GM12874 (cell line): ENCODE measurements around the gene NR4A1.
A peak's percentile ranks its signal among the peaks of the same experiment; 100 is the strongest.

Experiments
- TF ChIP-seq, protein P1 (sequence below): IDR thresholded peaks from 2 replicates; pipeline ENCODE4 v1.5.1; 2011; ENCODE audit warnings: low read depth, mild to moderate bottlenecking, control low read depth, low read length, moderate library complexity; ENCODE audit not compliant: insufficient read depth

The NR4A1 gene

DNA sequence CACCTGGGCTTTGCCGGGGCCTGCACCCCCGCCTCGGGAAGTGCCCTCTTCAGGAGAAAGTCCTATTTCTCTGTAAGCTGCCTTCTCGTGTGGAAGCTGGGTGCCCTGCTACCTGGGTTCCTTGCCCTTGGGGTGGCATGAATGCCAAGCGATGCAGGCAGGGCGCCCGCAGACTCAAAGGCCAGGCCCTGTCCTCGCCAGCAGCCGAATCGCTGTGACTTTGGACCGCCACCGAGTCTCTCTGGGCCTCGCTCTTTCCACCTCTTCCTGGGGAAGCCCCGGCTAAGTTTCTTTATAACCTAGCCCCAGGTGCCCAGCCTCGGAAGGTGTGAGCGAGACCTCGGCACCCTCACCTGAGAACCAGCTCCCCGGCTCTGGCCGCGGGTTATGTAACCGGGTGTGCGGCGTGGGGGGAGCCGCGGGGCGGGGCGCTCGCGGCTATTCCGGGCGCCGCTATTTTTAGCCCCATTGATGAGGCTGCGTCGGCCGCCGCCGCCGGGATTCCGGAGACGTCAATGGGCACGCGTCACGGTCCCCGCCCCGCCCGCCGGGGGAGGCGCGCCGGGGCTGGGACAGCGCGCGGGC lies 14.6 kb upstream of the NR4A1 start:
- TF ChIP-seq, protein P1, sequence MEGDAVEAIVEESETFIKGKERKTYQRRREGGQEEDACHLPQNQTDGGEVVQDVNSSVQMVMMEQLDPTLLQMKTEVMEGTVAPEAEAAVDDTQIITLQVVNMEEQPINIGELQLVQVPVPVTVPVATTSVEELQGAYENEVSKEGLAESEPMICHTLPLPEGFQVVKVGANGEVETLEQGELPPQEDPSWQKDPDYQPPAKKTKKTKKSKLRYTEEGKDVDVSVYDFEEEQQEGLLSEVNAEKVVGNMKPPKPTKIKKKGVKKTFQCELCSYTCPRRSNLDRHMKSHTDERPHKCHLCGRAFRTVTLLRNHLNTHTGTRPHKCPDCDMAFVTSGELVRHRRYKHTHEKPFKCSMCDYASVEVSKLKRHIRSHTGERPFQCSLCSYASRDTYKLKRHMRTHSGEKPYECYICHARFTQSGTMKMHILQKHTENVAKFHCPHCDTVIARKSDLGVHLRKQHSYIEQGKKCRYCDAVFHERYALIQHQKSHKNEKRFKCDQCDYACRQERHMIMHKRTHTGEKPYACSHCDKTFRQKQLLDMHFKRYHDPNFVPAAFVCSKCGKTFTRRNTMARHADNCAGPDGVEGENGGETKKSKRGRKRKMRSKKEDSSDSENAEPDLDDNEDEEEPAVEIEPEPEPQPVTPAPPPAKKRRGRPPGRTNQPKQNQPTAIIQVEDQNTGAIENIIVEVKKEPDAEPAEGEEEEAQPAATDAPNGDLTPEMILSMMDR: no peak

DNA sequence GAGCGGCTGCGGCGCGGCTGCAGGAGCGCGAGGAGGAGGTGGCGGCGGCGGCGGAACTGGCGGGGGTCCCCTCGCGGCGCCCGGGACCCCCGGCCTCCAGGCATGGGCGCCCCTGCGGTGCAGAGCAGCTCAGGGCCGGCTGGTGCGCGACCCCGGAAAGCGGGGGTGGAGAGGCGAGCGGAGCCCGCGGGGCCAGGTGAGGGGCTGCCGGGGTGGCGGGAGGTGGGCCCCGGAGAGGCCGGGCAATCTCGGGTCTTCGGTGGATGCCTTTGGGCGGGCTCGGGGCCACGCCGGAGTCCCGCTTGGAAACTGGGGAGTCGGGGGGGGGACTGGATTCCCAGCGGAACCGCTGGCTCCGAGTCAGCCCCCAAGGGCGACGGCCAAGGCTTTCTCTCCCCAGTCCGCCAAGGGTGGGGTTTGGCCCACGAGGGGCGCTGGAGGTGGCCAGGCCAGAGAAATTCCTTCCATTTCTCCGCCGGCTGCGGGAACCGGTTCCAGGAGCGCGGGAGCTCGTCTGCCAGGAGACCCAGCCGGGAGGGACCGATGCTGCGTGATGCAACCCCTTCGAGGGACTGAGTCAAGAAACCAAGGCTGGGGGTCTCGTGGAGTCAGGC lies 13.9 kb upstream of the NR4A1 start:
- TF ChIP-seq, protein P1: no peak

DNA sequence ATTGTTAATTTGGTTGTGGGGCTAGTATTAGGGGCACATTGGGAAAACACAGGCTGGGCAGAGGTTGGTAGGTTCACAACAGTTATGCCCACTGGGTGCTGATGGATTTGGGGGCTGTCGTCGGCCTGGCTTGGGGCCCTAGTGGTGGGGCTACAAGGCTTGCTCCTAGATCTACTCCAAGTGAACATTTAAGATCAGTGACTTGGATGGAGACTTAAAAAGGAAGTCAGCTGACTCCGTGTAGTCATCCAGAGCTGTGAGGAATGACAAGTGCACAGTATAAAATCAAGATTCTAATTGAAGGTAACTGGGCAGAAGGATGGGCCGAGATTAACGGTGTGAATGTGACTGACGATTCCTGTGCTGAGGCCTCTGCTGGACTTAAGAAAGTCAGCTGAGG lies 12.8 kb upstream of the NR4A1 start:
- TF ChIP-seq, protein P1: no peak

DNA sequence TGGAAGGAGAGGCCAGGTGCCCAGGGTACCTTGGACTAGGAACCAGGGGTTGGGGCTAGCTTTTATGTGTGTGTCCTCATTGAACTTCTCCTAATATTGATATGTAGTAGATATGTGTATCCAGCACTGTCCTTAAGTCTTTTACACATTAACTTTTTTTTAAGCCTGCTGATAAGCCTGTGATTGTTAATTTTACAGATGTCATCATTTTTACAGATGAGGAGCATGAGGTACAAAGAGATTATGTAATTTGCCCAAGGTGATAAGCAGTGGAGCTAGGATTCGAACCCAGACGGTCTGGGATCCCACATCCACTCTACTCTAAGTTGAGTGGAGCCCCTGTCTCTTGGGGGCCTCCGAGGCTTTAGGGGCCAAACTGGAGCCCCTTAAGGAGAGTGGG lies 10.2 kb upstream of the NR4A1 start:
- TF ChIP-seq, protein P1: no peak

DNA sequence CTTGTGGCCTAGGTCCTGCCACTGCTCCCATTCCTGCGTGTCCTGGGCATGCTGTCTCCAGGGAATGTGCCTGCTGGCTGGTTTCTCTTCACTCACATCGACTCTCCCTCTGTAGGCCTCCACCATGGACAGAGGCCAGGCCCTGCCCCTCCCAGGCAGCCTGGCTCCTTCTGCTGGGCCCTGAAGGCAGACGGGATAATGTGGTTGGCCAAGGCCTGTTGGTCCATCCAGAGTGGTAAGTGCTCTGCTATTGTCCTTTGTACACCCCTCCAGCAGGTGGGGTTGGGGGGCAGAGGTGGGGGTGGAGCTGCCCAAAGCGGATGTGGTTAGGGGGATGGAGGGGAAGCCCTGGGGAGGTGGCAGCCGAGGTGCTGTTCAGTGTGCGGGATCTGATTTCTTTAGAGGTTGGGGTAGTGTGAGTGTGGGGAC lies 9.5 kb upstream of the NR4A1 start:
- TF ChIP-seq, protein P1: peak; percentile 41; the same call in 1 of the 2 replicates

DNA sequence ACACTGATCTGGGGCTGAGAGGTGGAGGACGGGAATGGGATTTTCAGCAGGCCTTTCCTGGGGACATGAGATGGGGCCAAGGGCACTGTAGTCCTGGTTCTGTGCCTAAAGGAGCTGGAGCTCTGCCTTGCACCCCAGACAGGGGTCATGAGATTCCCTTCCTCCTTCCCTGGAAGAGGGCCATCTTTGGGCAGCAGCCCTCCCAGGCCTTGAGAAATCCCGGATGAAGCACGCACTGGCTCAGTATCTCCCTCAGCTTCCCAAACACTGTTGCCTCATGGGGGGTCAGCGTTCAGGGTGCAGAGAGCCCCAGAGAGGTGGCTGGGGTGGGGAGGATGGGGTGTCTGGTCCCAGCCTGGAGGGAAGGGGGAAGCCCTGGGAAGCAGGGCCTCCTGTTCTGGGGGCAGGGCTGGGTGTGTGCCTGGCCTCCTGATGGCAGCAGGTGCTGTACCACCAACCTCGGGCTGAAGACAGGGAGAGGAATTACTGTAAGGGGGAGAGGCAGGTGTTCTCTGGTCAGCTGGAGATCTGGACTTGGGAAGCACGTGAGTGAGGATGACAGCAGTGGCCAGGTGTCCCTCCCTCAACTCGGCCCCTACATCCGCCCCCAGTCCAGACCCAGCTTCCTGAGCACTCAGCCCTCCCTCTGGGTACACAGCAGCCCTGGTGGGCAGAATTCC lies 8.4 kb upstream of the NR4A1 start:
- TF ChIP-seq, protein P1: no peak

DNA sequence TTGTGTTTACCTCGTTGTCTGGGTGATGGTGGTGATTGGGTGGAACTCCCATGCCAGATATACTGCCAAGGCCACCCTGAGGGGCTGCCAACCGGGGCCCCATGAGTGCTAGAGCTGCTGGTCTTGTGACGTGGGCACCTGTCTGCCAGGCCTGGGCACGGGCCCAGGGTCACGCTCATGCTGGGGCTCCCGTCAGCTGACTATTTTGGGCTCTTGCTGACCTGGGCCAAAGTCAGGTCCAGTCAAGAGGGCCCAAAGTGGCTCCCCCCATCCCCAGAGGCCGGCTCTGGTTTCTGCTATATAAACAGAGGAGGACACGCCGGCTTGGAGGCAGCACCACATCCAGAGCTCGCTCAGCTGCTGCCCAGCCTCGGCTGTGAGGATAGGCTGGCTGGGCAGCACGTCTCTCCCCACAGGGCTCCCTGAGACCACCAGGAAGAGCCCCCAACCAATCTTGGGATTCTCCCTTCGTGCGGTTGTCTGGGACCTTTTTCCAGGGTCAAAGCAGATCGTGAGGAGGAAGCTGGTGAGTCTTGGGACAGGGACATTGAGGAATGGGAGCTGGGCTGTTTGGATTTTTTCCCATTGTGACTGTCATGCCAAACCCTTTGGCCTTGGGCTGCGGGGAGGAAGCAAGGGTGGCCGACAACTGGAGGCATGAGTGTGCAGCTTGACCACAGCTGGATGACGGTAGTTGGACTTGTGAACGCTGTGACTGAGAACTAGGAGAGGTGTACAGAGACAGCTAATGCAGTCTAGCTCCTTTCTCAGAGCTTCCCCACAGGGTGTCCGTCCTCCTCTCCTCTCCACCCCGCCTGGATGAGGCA lies 7.6 kb upstream of the NR4A1 start:
- TF ChIP-seq, protein P1: no peak
